ENCODE data around the gene TRABD2B.

Gene TRABD2B

GRCh38 chr1:47751193-47751592, 246.0 kb downstream of the TRABD2B start:
- no peak for DNase-seq

- no peak for DNase-seq
Observed at GRCh38 chr1:47745715-47746609, 251.2 kb downstream of the TRABD2B start.

GRCh38 chr1:47742890-47743760, 254.1 kb downstream of the TRABD2B start:
- no peak for DNase-seq

- peak in 1 of 2 experiments; percentile 3 for DNase-seq
Observed at GRCh38 chr1:47738560-47739182, 258.5 kb downstream of the TRABD2B start.

GRCh38 chr1:47732489-47732888, 264.7 kb downstream of the TRABD2B start:
- DNase-seq, result no peak

- DNase-seq, result no peak
Observed at GRCh38 chr1:47731730-47732129, 265.5 kb downstream of the TRABD2B start.

GRCh38 chr1:47729685-47730084, 267.5 kb downstream of the TRABD2B start:
- DNase-seq, result no peak

- DNase-seq, result no peak
Observed at GRCh38 chr1:47727697-47728085, 269.5 kb downstream of the TRABD2B start.

- DNase-seq, result no peak
Observed at GRCh38 chr1:47727051-47727696, 270.0 kb downstream of the TRABD2B start.

- DNase-seq, result peak; percentile 60 to 74
Observed at GRCh38 chr1:47725992-47726855, 271.0 kb downstream of the TRABD2B start.

GRCh38 chr1:47725511-47725991, 271.6 kb downstream of the TRABD2B start:
- DNase-seq, result no peak

GRCh38 chr1:47725000-47725473, 272.1 kb downstream of the TRABD2B start:
- no peak for DNase-seq

GRCh38 chr1:47724432-47724999, 272.7 kb downstream of the TRABD2B start:
- no peak for DNase-seq

- DNase-seq, result no peak
Observed at GRCh38 chr1:47722909-47723580, 274.1 kb downstream of the TRABD2B start.

GRCh38 chr1:47722101-47722500, 275.1 kb downstream of the TRABD2B start:
- DNase-seq, result no peak

- DNase-seq, result no peak
Observed at GRCh38 chr1:47720111-47720510, 277.1 kb downstream of the TRABD2B start.

GRCh38 chr1:47717341-47717740, 279.8 kb downstream of the TRABD2B start:
- no peak for DNase-seq

- no peak for DNase-seq
Observed at GRCh38 chr1:47713975-47714767, 283.0 kb downstream of the TRABD2B start.

GRCh38 chr1:47713333-47713953, 283.7 kb downstream of the TRABD2B start:
- no peak for DNase-seq
